IMR-90 (cell line): ENCODE results near the gene ITPRIP.

Experiments used
- CHD1 ChIP-seq: IDR thresholded peaks from 2 replicates; pipeline ENCODE4 v1.6.1; 2012; ENCODE audit warnings: low read depth, low read length, improper control_type of control experiment
- MAZ ChIP-seq: IDR thresholded peaks from 2 replicates; pipeline ENCODE4 v1.6.1; 2012; ENCODE audit warnings: low read depth, mild to moderate bottlenecking, low read length, improper control_type of control experiment, moderate library complexity, borderline replicate concordance
- MXI1 ChIP-seq: IDR thresholded peaks from 2 replicates; pipeline ENCODE4 v1.6.1; 2012; ENCODE audit warnings: low read depth, mild to moderate bottlenecking, low read length, moderate library complexity, borderline replicate concordance
- NFE2L2 ChIP-seq: fragments of 150-350 bp; IDR thresholded peaks from 2 replicates; pipeline ENCODE4 v1.6.1; 2016; ENCODE audit warnings: low read depth, mild to moderate bottlenecking, low read length
- POLR2A ChIP-seq: IDR thresholded peaks from 2 replicates; pipeline ENCODE4 v1.6.1; 2012; ENCODE audit warnings: mild to moderate bottlenecking, low read depth, low read length
- RCOR1 ChIP-seq: IDR thresholded peaks from 2 replicates; pipeline ENCODE4 v1.6.1; 2012; ENCODE audit warnings: mild to moderate bottlenecking, low read length, improper control_type of control experiment; ENCODE audit not compliant: insufficient replicate concordance
- RFX5 ChIP-seq: IDR thresholded peaks from 2 replicates; pipeline ENCODE4 v1.8.0; 2012; ENCODE audit warnings: low read depth, mild to moderate bottlenecking, low read length, moderate library complexity
- SMC3 ChIP-seq: fragments of 150-350 bp; IDR thresholded peaks from 2 replicates; pipeline ENCODE4 v1.6.1; 2016; ENCODE audit warnings: low read depth, mild to moderate bottlenecking, antibody characterized with exemption, low read length, moderate library complexity
- TF ChIP-seq, protein P1 (sequence below): conservative IDR thresholded peaks from 2 replicates; pipeline ENCODE4 v1.5.1; 2012; ENCODE audit warnings: mild to moderate bottlenecking, low read depth, low read length, improper control_type of control experiment

- TF ChIP-seq POLR2A (no peak), RCOR1 (no peak), NFE2L2 (no peak), SMC3 (no peak), CHD1 (no peak), RFX5 (no peak), MAZ (no peak), MXI1 (no peak)
- TF ChIP-seq, protein P1, sequence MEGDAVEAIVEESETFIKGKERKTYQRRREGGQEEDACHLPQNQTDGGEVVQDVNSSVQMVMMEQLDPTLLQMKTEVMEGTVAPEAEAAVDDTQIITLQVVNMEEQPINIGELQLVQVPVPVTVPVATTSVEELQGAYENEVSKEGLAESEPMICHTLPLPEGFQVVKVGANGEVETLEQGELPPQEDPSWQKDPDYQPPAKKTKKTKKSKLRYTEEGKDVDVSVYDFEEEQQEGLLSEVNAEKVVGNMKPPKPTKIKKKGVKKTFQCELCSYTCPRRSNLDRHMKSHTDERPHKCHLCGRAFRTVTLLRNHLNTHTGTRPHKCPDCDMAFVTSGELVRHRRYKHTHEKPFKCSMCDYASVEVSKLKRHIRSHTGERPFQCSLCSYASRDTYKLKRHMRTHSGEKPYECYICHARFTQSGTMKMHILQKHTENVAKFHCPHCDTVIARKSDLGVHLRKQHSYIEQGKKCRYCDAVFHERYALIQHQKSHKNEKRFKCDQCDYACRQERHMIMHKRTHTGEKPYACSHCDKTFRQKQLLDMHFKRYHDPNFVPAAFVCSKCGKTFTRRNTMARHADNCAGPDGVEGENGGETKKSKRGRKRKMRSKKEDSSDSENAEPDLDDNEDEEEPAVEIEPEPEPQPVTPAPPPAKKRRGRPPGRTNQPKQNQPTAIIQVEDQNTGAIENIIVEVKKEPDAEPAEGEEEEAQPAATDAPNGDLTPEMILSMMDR, result no peak
Measured at GRCh38 chr10:104387130-104387888, 49.0 kb upstream of the ITPRIP start.
